Brain microvascular endothelial cell (primary cell): ENCODE results near the gene EFNB2.

Experiments used
- DNase-seq: peaks from one replicate; pipeline ENCODE4 v3.0.0-alpha.2; 2020
- H3K27ac ChIP-seq: fragments of 250-450 bp; sonication (Bioruptor Pico); 2 replicates; pipeline ENCODE4 v1.5.1; 2020; ENCODE audit warnings: mild to moderate bottlenecking, moderate library complexity
- H3K27me3 ChIP-seq: fragments of 250-450 bp; sonication (Bioruptor Pico); replicated peaks from 2 replicates; pipeline ENCODE4 v1.5.1; 2020; ENCODE audit warnings: mild to moderate bottlenecking
- H3K36me3 ChIP-seq: fragments of 250-450 bp; sonication (Bioruptor Pico); replicated peaks from 2 replicates; pipeline ENCODE4 v1.5.1; 2020; ENCODE audit warnings: mild to moderate bottlenecking
- H3K4me3 ChIP-seq: 2 replicates; pipeline ENCODE4 v1.5.1; 2011; ENCODE audit warnings: low read depth, mild to moderate bottlenecking, control low read depth, low read length, moderate library complexity
- in situ Hi-C: cut with HindIII; loops from 2 replicates; pipeline ENCODE4 v1.10.0; 2017; ENCODE audit warnings: low sequenced_read_pairs, low pct_ligation_motif_present
- TF ChIP-seq, protein P1 (sequence below): IDR thresholded peaks from 2 replicates; pipeline ENCODE4 v1.5.1; 2011; ENCODE audit warnings: low read depth, mild to moderate bottlenecking, moderate library complexity, low read length, control low read depth, inconsistent platforms; ENCODE audit errors: missing control alignments

The EFNB2 gene

GRCh38 chr13:106486287-106486686 lies 49.2 kb downstream of the EFNB2 start:
- Histone ChIP-seq H3K4me3 (no peak overlapping the region), H3K27me3 (no peaks in the 10 kb centered on the region), H3K36me3 (peaks cover 9% of the 10 kb centered on the region), H3K27ac (no peak overlapping the region)
- TF ChIP-seq, protein P1, sequence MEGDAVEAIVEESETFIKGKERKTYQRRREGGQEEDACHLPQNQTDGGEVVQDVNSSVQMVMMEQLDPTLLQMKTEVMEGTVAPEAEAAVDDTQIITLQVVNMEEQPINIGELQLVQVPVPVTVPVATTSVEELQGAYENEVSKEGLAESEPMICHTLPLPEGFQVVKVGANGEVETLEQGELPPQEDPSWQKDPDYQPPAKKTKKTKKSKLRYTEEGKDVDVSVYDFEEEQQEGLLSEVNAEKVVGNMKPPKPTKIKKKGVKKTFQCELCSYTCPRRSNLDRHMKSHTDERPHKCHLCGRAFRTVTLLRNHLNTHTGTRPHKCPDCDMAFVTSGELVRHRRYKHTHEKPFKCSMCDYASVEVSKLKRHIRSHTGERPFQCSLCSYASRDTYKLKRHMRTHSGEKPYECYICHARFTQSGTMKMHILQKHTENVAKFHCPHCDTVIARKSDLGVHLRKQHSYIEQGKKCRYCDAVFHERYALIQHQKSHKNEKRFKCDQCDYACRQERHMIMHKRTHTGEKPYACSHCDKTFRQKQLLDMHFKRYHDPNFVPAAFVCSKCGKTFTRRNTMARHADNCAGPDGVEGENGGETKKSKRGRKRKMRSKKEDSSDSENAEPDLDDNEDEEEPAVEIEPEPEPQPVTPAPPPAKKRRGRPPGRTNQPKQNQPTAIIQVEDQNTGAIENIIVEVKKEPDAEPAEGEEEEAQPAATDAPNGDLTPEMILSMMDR: no peak
- in situ Hi-C loops: no loop called here
- DNase-seq: no peak

- TF ChIP-seq, protein P1: no peak
- no peak for DNase-seq
- no peak overlapping the region for H3K4me3 ChIP-seq
- in situ Hi-C loops: no loop called here
- no peak overlapping the region for H3K27ac ChIP-seq
- H3K36me3 ChIP-seq: no peaks in the 10 kb centered on the region
- H3K27me3 ChIP-seq: no peaks in the 10 kb centered on the region
These were observed 50.8 kb downstream of the EFNB2 start for GRCh38 chr13:106484537-106485193.

- no peaks in the 10 kb centered on the region for H3K27me3 ChIP-seq
- no peak for DNase-seq
- TF ChIP-seq, protein P1: no peak
- no peak overlapping the region for H3K4me3 ChIP-seq
- H3K27ac ChIP-seq: no peak overlapping the region
- H3K36me3 ChIP-seq: no peaks in the 10 kb centered on the region
- in situ Hi-C loops: no loop called here
These were observed 51.4 kb downstream of the EFNB2 start for GRCh38 chr13:106484084-106484483.

DNA sequence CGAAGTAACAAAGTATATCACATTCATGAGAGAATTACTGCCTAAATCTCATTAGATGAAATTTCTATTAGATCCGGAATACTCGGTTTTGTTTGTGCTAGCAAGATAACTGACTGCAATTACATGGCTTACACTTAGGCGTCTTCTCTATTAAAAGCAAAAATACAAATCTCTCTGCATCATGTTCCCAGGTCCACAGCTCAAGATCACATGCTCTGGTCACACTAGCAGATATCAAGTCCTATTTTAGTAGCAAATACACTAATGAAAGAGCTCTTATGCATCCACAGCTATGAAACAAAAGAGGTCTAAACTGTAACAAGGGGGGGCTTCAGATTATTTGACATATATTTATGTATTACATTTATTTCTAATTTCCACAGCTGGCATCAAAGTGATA lies 53.5 kb downstream of the EFNB2 start:
- in situ Hi-C loops: no loop called here
- TF ChIP-seq, protein P1: no peak

GRCh38 chr13:106480351-106480910 lies 55.0 kb downstream of the EFNB2 start:
- DNase-seq: no peak
- H3K36me3 ChIP-seq: no peaks in the 10 kb centered on the region
- TF ChIP-seq, protein P1: no peak
- H3K27ac ChIP-seq: no peak overlapping the region
- no peak overlapping the region for H3K4me3 ChIP-seq
- no peaks in the 10 kb centered on the region for H3K27me3 ChIP-seq
- in situ Hi-C loops: no loop called here

More for the DNA sequence above, 53.5 kb downstream of the EFNB2 start:
- Histone ChIP-seq H3K27me3 (no peaks in the 10 kb centered on the region), H3K36me3 (no peaks in the 10 kb centered on the region), H3K27ac (no peak overlapping the region), H3K4me3 (no peak overlapping the region)
- no peak for DNase-seq

DNA sequence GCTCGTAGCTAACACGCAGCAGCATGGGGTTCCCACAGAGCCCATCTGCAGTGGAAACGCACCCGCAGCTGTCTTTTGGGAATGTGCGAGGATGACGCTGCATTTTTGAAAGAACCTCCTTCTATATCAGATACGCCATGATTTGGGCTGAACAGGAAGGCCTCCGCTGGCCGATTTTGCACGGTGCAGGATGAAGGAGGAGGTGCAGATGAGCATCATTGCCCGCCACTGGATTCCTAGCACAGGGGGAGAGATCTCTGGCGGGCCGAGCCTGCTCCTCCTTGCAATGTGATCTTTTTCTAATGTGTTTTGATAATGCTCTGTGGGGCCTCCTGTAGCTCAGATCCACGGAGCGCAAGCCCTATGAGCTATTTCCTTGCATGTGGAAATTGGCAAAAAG lies 55.5 kb downstream of the EFNB2 start:
- in situ Hi-C loops: no loop called here
- H3K36me3 ChIP-seq: no peaks in the 10 kb centered on the region
- no peaks in the 10 kb centered on the region for H3K27me3 ChIP-seq
- no peak for DNase-seq
- no peak overlapping the region for H3K27ac ChIP-seq
- H3K4me3 ChIP-seq: no peak overlapping the region
- TF ChIP-seq, protein P1: no peak
